H1 (cell line): ENCODE results near the gene PTTG1IP. TPM values are rescaled to one million over a fixed set of nuclear protein-coding genes. Genes with fewer than 3 reads are reported as not detected.
A peak's percentile ranks its signal among the peaks of the same experiment; 100 is the strongest.

Experiments
- CTCF ChIA-PET: fragments of 300-600 bp; sonication (Branson Sonifier 250); formaldehyde crosslinking; loops from one replicate; lab custom pipeline; 2021; ENCODE audit not compliant: partially characterized antibody; lab: Charles Lee
- POLR2A ChIA-PET: fragments of 300-600 bp; sonication (Branson Sonifier 250); formaldehyde crosslinking; loops from one replicate; lab custom pipeline; 2021; ENCODE audit warnings: inconsistent platforms; ENCODE audit not compliant: partially characterized antibody; lab: Charles Lee
- DNase-seq, 2 experiments: peaks; one replicate each; pipeline versions ENCODE4 v3.0.0 to v3.0.0-alpha.2; 2010 to 2022; ENCODE audit warnings: low spot score in 2 of 2, low read depth in 1 of 2, mixed read lengths in 1 of 2
- FAIRE-seq: peaks from 2 replicates; lab custom pipeline; 2011; peaks lifted over from hg19 to GRCh38; lab: Jason Lieb, UNC
- H2AFZ ChIP-seq: 2 replicates; pipeline ENCODE4 v1.8.1; 2012; ENCODE audit warnings: low read length, inconsistent platforms
- H2AK5ac ChIP-seq: 2 replicates; pipeline ENCODE4 v1.6.1; 2013; ENCODE audit warnings: low read depth, low read length
- H2BK120ac ChIP-seq: replicated peaks from 2 replicates; pipeline ENCODE3; 2013; ENCODE audit warnings: low read depth, low read length, inconsistent platforms
- H2BK12ac ChIP-seq: 2 replicates; pipeline ENCODE4 v1.6.1; 2013; ENCODE audit warnings: low read depth, low read length
- H2BK15ac ChIP-seq: 2 replicates; pipeline ENCODE4 v1.6.1; 2013; ENCODE audit warnings: low read length
- H2BK20ac ChIP-seq: 2 replicates; pipeline ENCODE4 v1.6.1; 2013; ENCODE audit warnings: low read length
- H2BK5ac ChIP-seq: 2 replicates; pipeline ENCODE4 v1.6.1; 2013; ENCODE audit warnings: low read depth, low read length
- H3K14ac ChIP-seq: 2 replicates; pipeline ENCODE4 v1.6.1; 2013; ENCODE audit warnings: inconsistent platforms; ENCODE audit not compliant: insufficient read length
- H3K18ac ChIP-seq: 2 replicates; pipeline ENCODE4 v1.6.1; 2013; ENCODE audit warnings: low read length; ENCODE audit errors: extremely low read depth
- H3K23ac ChIP-seq: 2 replicates; pipeline ENCODE4 v1.6.1; 2013; ENCODE audit warnings: inconsistent platforms; ENCODE audit not compliant: insufficient read length
- H3K23me2 ChIP-seq: 2 replicates; pipeline ENCODE4 v1.6.1; 2013; ENCODE audit warnings: low read depth, low read length
- H3K27ac ChIP-seq: 2 replicates; pipeline ENCODE4 v1.6.1; 2011; ENCODE audit warnings: low read depth, low read length, inconsistent platforms
- H3K27me3 ChIP-seq, 4 experiments: replicated peaks in 1 of 4; 1 replicate in 1 of 4; 2 replicates in 3 of 4; pipeline versions ENCODE4 v1.6.1 to v1.8.1; 2011 to 2013; ENCODE audit warnings: low read length in 3 of 4, mild to moderate bottlenecking in 3 of 4, inconsistent platforms in 2 of 4, mixed read lengths in 2 of 4, moderate library complexity in 1 of 4; ENCODE audit not compliant: control insufficient read depth in 3 of 4, insufficient read depth in 3 of 4; ENCODE audit errors: extremely low read depth in 1 of 4
- H3K36me3 ChIP-seq, 4 experiments: 2 replicates each; pipeline versions ENCODE4 v1.6.1 to v1.8.1; 2011 to 2013; ENCODE audit warnings: mild to moderate bottlenecking in 4 of 4, low read length in 3 of 4, moderate library complexity in 2 of 4, control low read depth in 1 of 4, inconsistent platforms in 1 of 4; ENCODE audit not compliant: insufficient read depth in 4 of 4, control insufficient read depth in 2 of 4
- H3K4ac ChIP-seq: replicated peaks from 2 replicates; pipeline ENCODE3; 2013; ENCODE audit warnings: low read length, low read depth, mixed read lengths, inconsistent platforms; ENCODE audit not compliant: insufficient read length
- H3K4me1 ChIP-seq, 4 experiments: replicated peaks in 1 of 4; 1 replicate in 1 of 4; 2 replicates in 3 of 4; pipeline versions ENCODE4 v1.6.1 to v1.8.1; 2011 to 2013; ENCODE audit warnings: low read length in 3 of 4, inconsistent platforms in 2 of 4, mixed read lengths in 1 of 4; ENCODE audit not compliant: insufficient read depth in 4 of 4, control insufficient read depth in 3 of 4
- H3K4me2 ChIP-seq, 2 experiments: 2 replicates each; pipeline versions ENCODE4 v1.6.1 to v1.8.1; 2011 to 2013; ENCODE audit warnings: low read depth in 2 of 2, low read length in 2 of 2, control low read depth in 1 of 2, inconsistent platforms in 1 of 2, mild to moderate bottlenecking in 1 of 2; ENCODE audit not compliant: insufficient read depth in 1 of 2
- H3K4me3 ChIP-seq, 4 experiments: fragments of 200-600, 300-600 bp in 1 of 4; sonication (generic), shearing (Covaris generic), sonication (Bioruptor Twin) in 1 of 4; 2 replicates each; pipeline versions ENCODE4 v1.5.1 to v1.8.1; 2011 to 2016; ENCODE audit warnings: low read length in 4 of 4, low read depth in 3 of 4, control low read depth in 2 of 4, inconsistent platforms in 2 of 4, mild to moderate bottlenecking in 2 of 4, mixed read lengths in 1 of 4, moderate library complexity in 1 of 4; ENCODE audit not compliant: insufficient read depth in 2 of 4; ENCODE audit errors: extremely low read depth in 1 of 4
- H3K56ac ChIP-seq: replicated peaks from 2 replicates; pipeline ENCODE3; 2013; ENCODE audit warnings: low read depth, mild to moderate bottlenecking, mixed read lengths, low read length, inconsistent platforms; ENCODE audit not compliant: insufficient read length
- H3K79me1 ChIP-seq: 2 replicates; pipeline ENCODE4 v1.6.1; 2013; ENCODE audit warnings: low read depth, low read length, control low read depth
- H3K79me2 ChIP-seq, 2 experiments: 2 replicates each; pipeline versions ENCODE4 v1.6.1 to v1.8.1; 2012 to 2013; ENCODE audit warnings: low read length in 2 of 2, mild to moderate bottlenecking in 2 of 2, inconsistent platforms in 1 of 2; ENCODE audit not compliant: insufficient read depth in 2 of 2, control insufficient read depth in 1 of 2
- H3K9ac ChIP-seq, 4 experiments: replicated peaks in 1 of 4; 1 replicate in 1 of 4; 2 replicates in 3 of 4; pipeline versions ENCODE4 v1.6.1 to v1.8.1; 2011 to 2013; ENCODE audit warnings: low read depth in 3 of 4, low read length in 3 of 4, control low read depth in 2 of 4, mild to moderate bottlenecking in 2 of 4, moderate library complexity in 2 of 4, inconsistent platforms in 1 of 4; ENCODE audit errors: extremely low read depth in 1 of 4
- H3K9me3 ChIP-seq, 2 experiments: 2 replicates each; pipeline versions ENCODE4 v1.6.1 to v1.8.1; 2012 to 2013; ENCODE audit warnings: mild to moderate bottlenecking in 2 of 2, moderate library complexity in 2 of 2, control low read depth in 1 of 2, inconsistent platforms in 1 of 2, low read depth in 1 of 2, low read length in 1 of 2, mixed read lengths in 1 of 2; ENCODE audit not compliant: insufficient read depth in 2 of 2
- H4K20me1 ChIP-seq, 2 experiments: replicated peaks in 1 of 2; 2 replicates each; pipeline versions ENCODE3 to v1.8.1; 2011 to 2013; ENCODE audit warnings: inconsistent platforms in 2 of 2, low read length in 2 of 2, mild to moderate bottlenecking in 1 of 2; ENCODE audit not compliant: insufficient read depth in 2 of 2, control insufficient read depth in 1 of 2
- H4K5ac ChIP-seq: 2 replicates; pipeline ENCODE4 v1.6.1; 2013; ENCODE audit warnings: low read length, low read depth, mixed read lengths, inconsistent platforms; ENCODE audit not compliant: insufficient read length
- H4K8ac ChIP-seq: 2 replicates; pipeline ENCODE4 v1.8.0; 2013; ENCODE audit warnings: mild to moderate bottlenecking, moderate library complexity, low read length, inconsistent platforms; ENCODE audit not compliant: insufficient read depth; ENCODE audit errors: extremely low read depth
- H4K91ac ChIP-seq: replicated peaks from 2 replicates; pipeline ENCODE3; 2013; ENCODE audit warnings: low read length, mixed read lengths, inconsistent platforms; ENCODE audit not compliant: insufficient read length
- MAFK ChIP-seq: IDR thresholded peaks from 2 replicates; pipeline ENCODE4 v1.6.1; 2012; ENCODE audit warnings: low read depth, mild to moderate bottlenecking, improper control_type of control experiment, low read length
- POLR2AphosphoS5 ChIP-seq: IDR thresholded peaks from 2 replicates; pipeline ENCODE4 v1.6.1; 2011; ENCODE audit warnings: low read depth, low read length
- SP1 ChIP-seq: IDR thresholded peaks from 2 replicates; pipeline ENCODE4 v1.6.1; 2011; ENCODE audit warnings: low read depth, low read length
- SP4 ChIP-seq: IDR thresholded peaks from 2 replicates; pipeline ENCODE4 v1.6.1; 2012; ENCODE audit warnings: low read length, inconsistent platforms
- SRF ChIP-seq: IDR thresholded peaks from 2 replicates; pipeline ENCODE4 v1.6.1; 2011; ENCODE audit warnings: mild to moderate bottlenecking, low read depth, low read length, moderate library complexity
- SUZ12 ChIP-seq: fragments of 200-600 bp; sonication (generic); IDR thresholded peaks from 2 replicates; pipeline ENCODE4 v1.6.1; 2012; ENCODE audit warnings: mild to moderate bottlenecking, inconsistent platforms, low read length, moderate library complexity, mixed read lengths
- TAF1 ChIP-seq: IDR thresholded peaks from 2 replicates; pipeline ENCODE4 v1.6.1; 2011; ENCODE audit warnings: mild to moderate bottlenecking, low read depth, low read length
- WGBS, 2 experiments: shearing (Covaris generic) in 1 of 2; methylation state at CpG; one replicate each; pipeline versions ENCODE4 v1.1.6 to v1.1.7; 2013 to 2015; ENCODE audit warnings: low lambda C conversion rate in 2 of 2, mixed read lengths in 2 of 2, inconsistent platforms in 1 of 2, low coverage in 1 of 2, missing lambda C conversion rate in 1 of 2; ENCODE audit not compliant: insufficient replicate concordance in 2 of 2, insufficient coverage in 1 of 2, insufficient read length in 1 of 2; ENCODE audit errors: extremely low coverage in 1 of 2, missing lambda C conversion rate in 1 of 2; 5-methylcytosine and 5-hydroxymethylcytosine counted together
- polyA plus RNA-seq, 7 experiments: library from polyadenylated mRNA; depleted of rRNA in 3 of 7; stranded (reverse) in 5 of 7; unstranded in 2 of 7; fragments of >200 nt in 5 of 7; fragments of 200-250 nt in 2 of 7; gene quantifications; 1 replicate in 5 of 7; 2 replicates in 1 of 7; 4 replicates in 1 of 7; pipeline versions ENCODE4 v1.2.1 to v1.2.3, GENCODE V29; 2011 to 2013; ENCODE audit warnings: missing spikeins in 2 of 7, mixed read lengths in 2 of 7
- total RNA-seq: library from RNA; stranded (reverse); fragmentation: NEBNext Ultra II Directional; extraction: Animal tissue kit (Norgen Biotek cat#: 25700); gene quantifications from 2 replicates; pipeline ENCODE4 v1.2.1, GENCODE V29; 2021

The PTTG1IP gene
- total and polyA plus RNA-seq, 2 of the 8 experiments (the other 6 are each of a cell fraction or from before 2014, with no cell fraction given), result 90.8 to 130 TPM

DNA sequence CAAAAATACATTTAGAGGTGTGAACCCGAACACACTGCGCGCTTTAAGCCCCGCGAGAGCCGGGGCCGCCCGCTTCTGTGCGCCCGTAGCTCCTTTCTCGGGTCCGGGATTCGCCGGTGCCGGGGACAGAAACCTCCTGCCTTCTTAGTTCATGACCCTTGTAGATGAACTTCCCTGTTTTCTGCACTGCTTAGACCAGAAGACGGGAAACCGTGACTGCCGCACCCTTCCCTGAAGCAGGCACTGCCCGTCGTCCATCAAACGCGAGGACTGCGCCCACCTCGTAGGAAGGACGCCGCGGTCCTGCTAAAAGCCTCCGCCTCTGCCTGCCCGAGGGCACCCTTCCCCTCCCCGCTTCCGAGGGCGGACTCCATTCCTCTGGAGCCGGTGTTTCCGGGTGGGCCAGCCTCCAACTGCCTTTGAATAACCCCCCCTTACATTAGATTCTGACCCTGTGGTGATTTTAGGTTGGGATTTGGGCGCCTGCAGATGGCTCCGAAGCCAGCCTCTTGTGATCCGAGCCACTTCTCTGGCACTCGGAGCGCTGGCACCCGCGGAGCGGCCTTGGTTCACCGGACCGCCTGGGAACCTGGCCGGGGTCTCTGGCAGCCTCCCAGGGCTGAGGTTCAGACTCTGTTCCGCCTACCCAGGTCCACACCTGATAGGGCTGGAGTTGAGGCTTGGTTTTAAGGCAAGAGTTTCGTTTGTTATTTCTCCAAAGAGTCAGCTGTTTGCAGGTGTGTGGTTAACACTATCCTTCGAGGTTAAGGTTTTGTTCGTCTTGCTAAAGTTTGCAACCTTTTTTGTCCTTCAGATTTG lies 1.2 kb upstream of the PTTG1IP start:
- H3K14ac ChIP-seq, result no peak overlapping the region
- H3K9me3 ChIP-seq, result no peaks in the 10 kb centered on the region
- H4K91ac ChIP-seq, result peak overlapping the region; percentile 41
- peak overlapping the region; percentile 55; the same call in 1 of the 2 replicates for H3K18ac ChIP-seq
- peaks cover 19 to 23% of the 10 kb centered on the region in 2 experiments for H4K20me1 ChIP-seq
- H3K23me2 ChIP-seq, result peaks cover 16% of the 10 kb centered on the region
- H2BK15ac ChIP-seq, result no peak overlapping the region
- peaks cover 11% of the 10 kb centered on the region for H3K79me1 ChIP-seq
- H2BK20ac ChIP-seq, result no peak overlapping the region
- peak overlapping the region; percentile 58 for H4K8ac ChIP-seq
- FAIRE-seq (no peak), DNase-seq (peak in 1 of 2 experiments; percentile 73)
- H3K27ac ChIP-seq, result no peak overlapping the region
- 10% methylated on average over 47 of the region's 49 CpGs; no CpG with 5 or more reads in 1 of the 2 experiments for WGBS, 2 experiments
- CTCF ChIA-PET, result interaction anchor here (0.7 to 1.7 kb wide), 4 partner anchors 10 to 74 kb away, joined by 3 to 7 read pairs (median 4); no protein-coding TSS in a partner anchor
- H3K4ac ChIP-seq, result no peak overlapping the region
- POLR2A ChIA-PET, result interaction anchor here (0.6 to 3.7 kb wide), 11 partner anchors 9 to 360 kb away, joined by 3 to 16 read pairs (median 3); partner anchors contain the start of genes ITGB2, KRTAP10-8 and UBE2G2
- no peak overlapping the region for H2BK120ac ChIP-seq
- no peak overlapping the region for H2BK5ac ChIP-seq
- H3K4me3 ChIP-seq, result peak overlapping the region; percentile 54 to 95 (median 64)
- H3K79me2 ChIP-seq, result peaks cover 28 to 34% of the 10 kb centered on the region in 2 experiments
- peak overlapping the region; percentile 90 to 98 for H3K4me2 ChIP-seq
- H3K4me1 ChIP-seq, result peaks cover 6 to 9% (median 7%) of the 10 kb centered on the region in 4 experiments
- H3K36me3 ChIP-seq, result no peaks in the 10 kb centered on the region; a peak in 1 of 8 replicates
- H3K9ac ChIP-seq, result peak overlapping the region in 2 of 4 experiments; percentile 44 to 51; a peak in 1 of 7 replicates
- H4K5ac ChIP-seq, result no peak overlapping the region
- H2BK12ac ChIP-seq, result no peak overlapping the region
- no peak overlapping the region for H2AK5ac ChIP-seq
- peak overlapping the region; percentile 18; the same call in 1 of the 2 replicates for H2AFZ ChIP-seq
- peaks cover 0 to 22% (median 15%) of the 10 kb centered on the region in 4 experiments; a peak in 5 of 7 replicates for H3K27me3 ChIP-seq
- no peak overlapping the region for H3K56ac ChIP-seq
- no peak overlapping the region for H3K23ac ChIP-seq
- TF ChIP-seq SUZ12 (peak; percentile 59; the same call in 1 of the 2 replicates), MAFK (no peak), TAF1 (0 out of 2 replicates have a peak, but pooled peaks have one; percentile 33), SP4 (no peak), SRF (no peak), POLR2AphosphoS5 (no peak), SP1 (no peak)
